Measurements from ENCODE around the gene UCP3.

The UCP3 gene

GRCh38 chr11:74017631-74018030 is 8.7 kb upstream of the UCP3 start:
- DNase-seq, result no peak

GRCh38 chr11:74015919-74016684 is 7.2 kb upstream of the UCP3 start:
- DNase-seq, result no peak

GRCh38 chr11:74014880-74015279 is 6.0 kb upstream of the UCP3 start:
- no peak for DNase-seq

GRCh38 chr11:74013141-74013540 is 4.3 kb upstream of the UCP3 start:
- no peak for DNase-seq

GRCh38 chr11:74012074-74012809 is 3.4 kb upstream of the UCP3 start:
- DNase-seq, result no peak

- DNase-seq, result no peak
Measured at GRCh38 chr11:74011360-74012073, 2.6 kb upstream of the UCP3 start.

GRCh38 chr11:74010306-74011300 is 1.7 kb upstream of the UCP3 start:
- no peak for DNase-seq

GRCh38 chr11:74009675-74010305 is 905 bp upstream of the UCP3 start:
- no peak for DNase-seq

GRCh38 chr11:74009230-74009547 is 304 bp upstream of the UCP3 start:
- DNase-seq, result no peak

- DNase-seq, result no peak
Measured at GRCh38 chr11:74007691-74008372, 1.1 kb downstream of the UCP3 start.

- DNase-seq, result no peak
Measured at GRCh38 chr11:74006743-74007304, 2.1 kb downstream of the UCP3 start.

- no peak for DNase-seq
Measured at GRCh38 chr11:74005721-74006517, 3.0 kb downstream of the UCP3 start.

- no peak for DNase-seq
Measured at GRCh38 chr11:74004759-74005615, 3.9 kb downstream of the UCP3 start.

- no peak for DNase-seq
Measured at GRCh38 chr11:74004046-74004695, 4.7 kb downstream of the UCP3 start.

- DNase-seq, result no peak
Measured at GRCh38 chr11:74002832-74003231, 6.1 kb downstream of the UCP3 start.

- no peak for DNase-seq
Measured at GRCh38 chr11:74001822-74002286, 7.0 kb downstream of the UCP3 start.

- no peak for DNase-seq
Measured at GRCh38 chr11:74000307-74001133, 8.4 kb downstream of the UCP3 start.

Measured in NCI-H526 treated with DMSO at 0.1 percent for 48 hours (cell line).